Measurements from ENCODE around the gene HINT1.

Gene HINT1

GRCh38 chr5:131165119-131165727 is at the start of gene HINT1:
TSS of gene HINT1 (minus strand) at chr5:131165256. CDS start at chr5:131165205, 51 bp downstream.
- POLR2A ChIA-PET (ENCODE audit: low non-redundant PET) = interaction anchor here (0.5 kb wide), 1 partner anchor 10 kb away, joined by 3 read pairs; no protein-coding TSS in a partner anchor
- peak within 1 kb of the TSS; percentile 96 for H3K27ac ChIP-seq
- DNase-seq (ENCODE audit: low spot score) = peak; percentile 98
- CTCF ChIA-PET = interaction anchor here (0.5 to 2.2 kb wide), 7 partner anchors 9 to 868 kb away, joined by 3 to 8 read pairs (median 3); no protein-coding TSS in a partner anchor
- TF ChIP-seq CTCF (conservative IDR thresholded peaks at IDR 0.05; ENCODE audit: low read depth) = no peak

GRCh38 chr5:131214609-131215227 is 49.7 kb upstream of the HINT1 start:
- DNase-seq (ENCODE audit: low spot score) = no peak
- TF ChIP-seq CTCF (conservative IDR thresholded peaks at IDR 0.05; ENCODE audit: low read depth) = no peak
- ChIA-PET POLR2A (ENCODE audit: low non-redundant PET) (no interaction called here), CTCF (no interaction called here)
- H3K27ac ChIP-seq = no peak overlapping the region

GRCh38 chr5:131212471-131213021 is 47.5 kb upstream of the HINT1 start:
- TF ChIP-seq CTCF (conservative IDR thresholded peaks at IDR 0.05; ENCODE audit: low read depth) = no peak
- H3K27ac ChIP-seq = no peak overlapping the region
- CTCF ChIA-PET = no interaction called here
- POLR2A ChIA-PET (ENCODE audit: low non-redundant PET) = no interaction called here
- no peak for DNase-seq (ENCODE audit: low spot score)

GRCh38 chr5:131211669-131212068 is 46.6 kb upstream of the HINT1 start:
- POLR2A ChIA-PET (ENCODE audit: low non-redundant PET) = no interaction called here
- TF ChIP-seq CTCF (conservative IDR thresholded peaks at IDR 0.05; ENCODE audit: low read depth) = no peak
- CTCF ChIA-PET = no interaction called here
- no peak for DNase-seq (ENCODE audit: low spot score)
- H3K27ac ChIP-seq = no peak overlapping the region

GRCh38 chr5:131210151-131210510 is 45.1 kb upstream of the HINT1 start:
- no peak for DNase-seq (ENCODE audit: low spot score)
- ChIA-PET POLR2A (ENCODE audit: low non-redundant PET) (no interaction called here), CTCF (no interaction called here)
- no peak for TF ChIP-seq CTCF (conservative IDR thresholded peaks at IDR 0.05; ENCODE audit: low read depth)
- no peak overlapping the region for H3K27ac ChIP-seq

- no peak for TF ChIP-seq CTCF (conservative IDR thresholded peaks at IDR 0.05; ENCODE audit: low read depth)
- DNase-seq (ENCODE audit: low spot score) = no peak
- no peak overlapping the region for H3K27ac ChIP-seq
- POLR2A ChIA-PET (ENCODE audit: low non-redundant PET) = no interaction called here
- CTCF ChIA-PET = interaction anchor here (0.5 kb wide), 1 partner anchor 1426 kb away, joined by 3 read pairs; no protein-coding TSS in a partner anchor
These were observed 44.6 kb upstream of the HINT1 start for GRCh38 chr5:131209506-131210150.

All from RWPE1 (cell line).